ENCODE data around the gene KIF26B. TPM values are rescaled to one million over a fixed set of nuclear protein-coding genes. Genes with fewer than 3 reads are reported as not detected.

Gene KIF26B
- total RNA-seq, 1 donor from 2014 or later, result 0.32 TPM

DNA sequence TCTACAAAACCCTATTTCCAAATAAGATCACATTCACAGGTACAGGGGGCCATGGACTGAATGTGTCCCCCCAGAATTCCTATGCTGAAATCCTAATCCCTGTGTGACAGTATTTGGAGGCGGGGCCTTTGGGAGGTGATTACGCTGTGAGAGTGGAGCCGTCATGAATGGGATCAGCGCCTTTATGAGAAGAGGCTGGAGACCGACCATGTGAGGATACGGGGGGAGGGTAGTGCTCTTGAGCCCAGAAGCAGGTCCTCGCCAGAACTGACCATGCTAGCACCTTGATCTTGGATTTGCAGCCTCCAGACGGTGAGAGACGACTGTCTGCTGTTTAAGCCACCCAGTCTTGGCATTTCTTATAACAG, 23.8 kb upstream of the KIF26B start:
- peak; percentile 2 for DNase-seq (ENCODE audit: low spot score)

DNA sequence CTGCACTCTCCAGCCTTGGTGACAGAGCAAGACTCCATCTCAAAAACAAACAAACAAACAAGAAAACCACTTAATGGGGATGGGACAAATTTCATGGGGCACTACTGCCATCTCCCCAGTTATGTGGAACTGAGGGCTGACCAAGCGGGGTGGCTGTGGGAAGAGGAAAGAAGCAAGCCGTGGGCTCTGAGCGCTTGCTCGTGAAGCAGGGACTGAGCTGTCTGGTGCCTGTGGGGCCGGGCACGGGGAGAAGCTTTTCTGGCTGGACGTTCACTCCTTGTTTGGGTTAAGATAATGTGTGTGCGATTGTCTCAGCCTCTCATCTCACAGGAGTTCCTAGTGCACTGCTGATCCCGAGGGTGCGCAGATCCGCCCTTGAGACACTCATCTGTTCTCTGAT, 22.0 kb upstream of the KIF26B start:
- DNase-seq (ENCODE audit: low spot score), result peak; percentile 75

DNA sequence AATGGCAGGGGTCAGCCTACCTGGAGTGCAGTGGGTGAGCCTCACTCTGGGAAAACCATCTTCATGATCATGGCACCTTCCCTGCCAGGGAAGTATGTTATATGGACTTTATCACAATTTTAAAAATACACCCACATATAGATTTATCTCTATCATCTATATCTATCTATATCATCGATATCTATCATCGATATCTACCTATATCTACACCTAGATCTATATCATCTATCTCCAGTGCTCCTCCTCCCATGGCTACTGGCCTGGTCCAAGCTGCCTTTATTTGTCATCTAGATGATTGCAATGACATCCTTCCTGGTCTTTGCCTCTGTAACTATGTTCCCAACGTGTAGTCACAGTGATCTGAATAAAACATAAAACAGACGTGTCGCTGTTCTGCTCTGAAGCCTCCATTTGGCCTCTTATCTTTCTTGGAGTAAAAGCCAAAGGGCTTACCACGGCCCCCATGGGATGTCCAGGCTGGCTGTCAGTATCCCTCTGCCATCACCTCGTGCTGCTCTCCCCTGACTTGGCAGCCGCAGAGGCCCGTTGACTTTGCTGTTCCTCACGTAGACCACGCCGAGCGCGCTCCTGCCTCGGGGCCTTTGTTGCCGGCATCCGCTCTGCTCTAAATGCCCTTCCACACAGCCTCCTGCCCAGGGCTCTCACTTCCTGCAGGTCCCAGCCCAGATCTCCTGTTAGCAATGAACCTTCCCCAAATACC, 20.6 kb upstream of the KIF26B start:
- DNase-seq (ENCODE audit: low spot score), result no peak

DNA sequence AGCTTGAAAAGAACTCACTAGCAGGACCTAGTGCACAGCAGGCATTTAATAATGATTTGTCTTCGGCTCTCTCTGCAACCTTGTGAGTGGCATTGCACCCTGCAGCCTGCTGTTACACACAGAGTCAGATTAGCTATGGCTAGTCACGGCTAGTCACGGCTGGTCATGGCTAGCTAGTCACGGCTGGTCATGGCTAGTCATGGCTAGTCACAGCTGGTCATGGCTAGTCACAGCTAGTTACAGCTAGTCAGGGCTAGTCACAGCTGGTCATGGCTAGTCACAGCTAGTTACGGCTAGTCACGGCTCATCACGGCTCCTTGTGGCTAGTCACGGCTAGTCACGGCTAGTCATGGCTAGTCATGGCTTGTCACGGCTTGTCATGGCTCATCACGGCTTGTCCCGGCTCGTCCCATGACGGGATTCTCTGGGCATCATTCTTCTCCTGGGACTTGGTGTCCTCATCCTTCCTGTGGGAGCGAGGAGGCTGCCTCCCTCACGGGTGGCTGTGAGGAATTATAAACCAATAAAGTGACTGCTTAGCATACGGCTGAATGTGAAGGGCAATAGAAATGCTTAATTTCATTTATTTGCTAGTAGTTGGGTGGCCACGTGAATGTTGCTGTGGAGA, 12.5 kb upstream of the KIF26B start:
- no peak for DNase-seq (ENCODE audit: low spot score)

DNA sequence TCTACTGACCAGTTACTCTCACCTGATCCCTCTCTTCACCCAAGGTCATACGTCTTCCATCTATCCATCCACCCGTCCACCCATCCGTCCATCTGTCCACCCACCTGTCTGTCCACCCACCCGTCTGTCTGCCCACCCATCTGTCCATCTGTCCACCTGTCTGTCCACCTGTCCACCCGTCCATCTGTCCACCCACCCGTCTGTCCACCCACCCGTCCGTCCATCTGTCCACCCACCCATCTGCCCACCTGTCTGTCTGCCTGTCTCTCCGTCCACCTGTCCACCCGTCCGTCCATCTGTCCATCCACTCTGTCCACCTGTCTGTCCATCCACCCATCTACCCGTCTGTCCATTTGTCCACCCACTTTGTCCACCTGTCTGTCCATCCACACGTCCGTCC, 11.8 kb upstream of the KIF26B start:
- no peak for DNase-seq (ENCODE audit: low spot score)

DNA sequence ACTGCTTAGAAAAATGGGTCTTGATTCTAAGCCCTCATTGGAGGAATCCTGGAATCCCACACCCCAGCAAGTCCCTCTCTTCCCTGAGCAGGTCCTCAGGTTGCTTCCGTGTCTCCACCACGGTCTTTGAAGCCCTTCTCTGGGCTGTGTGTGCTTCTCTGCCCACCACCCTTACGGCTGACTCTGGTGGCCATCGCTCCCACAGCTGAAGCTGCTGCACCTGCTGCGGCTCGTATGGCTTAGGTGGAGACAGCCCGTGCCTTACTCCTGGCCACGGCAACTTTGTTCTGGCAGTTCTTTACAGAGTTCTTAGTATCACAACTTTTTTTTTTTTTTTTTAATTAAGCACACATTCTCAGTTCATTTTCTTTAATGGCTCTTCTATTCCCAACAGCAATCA, 10.9 kb upstream of the KIF26B start:
- no peak for DNase-seq (ENCODE audit: low spot score)

DNA sequence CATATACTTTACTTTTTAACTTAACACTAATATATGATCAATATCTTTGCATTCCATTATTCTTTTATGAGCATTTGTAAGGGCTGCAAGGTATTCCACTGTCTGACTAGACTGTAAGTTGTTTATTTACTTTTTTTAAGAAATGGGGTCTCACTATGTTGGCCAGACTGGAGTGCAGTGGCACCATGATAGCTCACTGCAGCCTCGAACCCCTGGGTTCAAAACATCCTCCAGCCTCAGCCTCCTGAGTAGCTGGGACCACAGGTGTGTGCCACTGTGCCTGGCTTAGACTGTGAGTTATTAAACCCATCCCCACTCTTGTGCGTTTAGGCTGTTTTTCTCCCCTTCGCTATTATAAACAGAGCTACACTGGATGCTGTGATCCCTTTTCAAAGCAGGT, 6.7 kb upstream of the KIF26B start:
- no peak for DNase-seq (ENCODE audit: low spot score)

DNA sequence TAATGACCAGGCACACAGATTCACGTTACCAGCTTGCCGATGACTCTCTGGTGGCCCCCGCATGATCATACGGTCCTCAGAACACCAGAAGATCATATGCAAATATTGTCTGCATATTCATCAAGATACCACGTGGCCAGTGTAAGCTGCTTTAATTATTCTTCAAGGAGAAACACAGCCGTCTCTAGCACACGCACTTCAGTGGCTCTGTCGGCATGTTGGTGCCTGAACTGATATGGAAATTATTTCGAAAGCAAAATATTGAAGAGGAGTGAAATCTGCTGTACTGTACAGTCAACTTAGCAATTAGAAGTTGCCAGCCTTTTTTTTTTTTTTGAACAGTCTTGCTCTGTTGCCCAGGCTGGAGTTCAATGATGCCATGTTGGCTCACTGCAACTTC, 5.9 kb upstream of the KIF26B start:
- no peak for DNase-seq (ENCODE audit: low spot score)

DNA sequence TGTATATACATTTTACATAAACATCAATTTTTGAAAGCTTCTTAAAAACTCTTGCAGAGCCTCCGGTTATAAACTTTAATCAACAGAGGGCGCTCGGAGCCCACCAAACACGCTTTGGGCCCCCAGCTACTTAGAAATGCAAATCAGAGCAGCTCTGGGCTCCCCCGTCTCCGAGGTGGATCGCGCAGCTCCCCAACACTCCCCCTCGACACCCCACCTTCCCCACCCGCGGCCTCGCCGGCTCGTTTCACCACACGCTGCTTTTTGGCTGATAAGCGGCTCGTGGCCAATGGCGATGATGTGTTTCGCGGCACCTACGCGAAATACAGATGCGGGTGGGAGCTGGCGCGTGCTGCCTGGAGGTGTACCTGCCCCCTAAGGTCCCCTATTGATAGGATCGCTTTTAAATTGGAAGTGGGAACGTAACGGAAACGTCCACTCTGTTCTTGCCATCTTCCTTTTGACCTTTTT, 1.7 kb upstream of the KIF26B start:
- no peak for DNase-seq (ENCODE audit: low spot score)

DNA sequence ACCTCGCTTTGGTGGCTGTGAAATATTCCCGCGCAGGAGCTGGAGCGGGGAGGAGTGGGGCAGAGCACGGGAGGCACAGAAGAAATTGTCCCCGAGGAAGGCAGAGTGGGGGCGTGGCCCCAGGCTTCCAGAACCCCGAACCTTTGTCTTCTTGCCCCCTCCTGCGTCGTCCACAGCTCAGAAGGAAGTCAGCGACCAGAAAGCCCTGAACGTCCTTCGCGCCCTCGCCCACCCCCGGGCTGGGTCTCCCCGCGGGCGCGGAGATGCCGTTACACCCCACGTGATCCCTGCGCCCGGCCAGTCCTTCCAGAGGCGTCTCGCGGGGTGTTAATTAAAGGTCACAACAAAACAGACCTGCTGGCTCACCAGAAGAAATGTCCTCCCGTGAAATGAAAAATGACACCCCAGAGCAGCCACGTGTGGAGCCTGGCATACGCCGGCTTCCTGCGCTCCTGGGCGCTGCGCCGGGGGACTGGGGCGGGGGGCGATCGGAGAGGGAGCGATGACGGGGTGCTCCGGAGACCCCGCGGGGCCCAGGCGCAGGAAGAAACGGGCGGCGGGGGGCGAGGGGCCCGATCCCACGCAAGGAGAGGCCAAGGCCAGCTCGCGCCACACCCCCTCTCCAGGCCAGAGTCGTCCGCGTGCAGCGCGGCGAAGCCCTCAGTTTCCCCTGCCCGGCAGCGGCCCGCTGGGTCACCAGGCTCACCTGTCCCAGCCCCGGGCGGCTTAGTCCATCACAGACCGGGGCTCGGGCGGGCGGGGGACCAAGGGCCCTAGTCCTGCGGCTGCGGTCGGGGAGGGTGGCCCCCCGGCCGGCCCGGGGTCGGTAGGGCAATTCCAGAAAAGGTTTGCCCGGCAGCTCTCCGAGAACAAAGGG, 995 bp upstream of the KIF26B start:
- DNase-seq (ENCODE audit: low spot score), result no peak

DNA sequence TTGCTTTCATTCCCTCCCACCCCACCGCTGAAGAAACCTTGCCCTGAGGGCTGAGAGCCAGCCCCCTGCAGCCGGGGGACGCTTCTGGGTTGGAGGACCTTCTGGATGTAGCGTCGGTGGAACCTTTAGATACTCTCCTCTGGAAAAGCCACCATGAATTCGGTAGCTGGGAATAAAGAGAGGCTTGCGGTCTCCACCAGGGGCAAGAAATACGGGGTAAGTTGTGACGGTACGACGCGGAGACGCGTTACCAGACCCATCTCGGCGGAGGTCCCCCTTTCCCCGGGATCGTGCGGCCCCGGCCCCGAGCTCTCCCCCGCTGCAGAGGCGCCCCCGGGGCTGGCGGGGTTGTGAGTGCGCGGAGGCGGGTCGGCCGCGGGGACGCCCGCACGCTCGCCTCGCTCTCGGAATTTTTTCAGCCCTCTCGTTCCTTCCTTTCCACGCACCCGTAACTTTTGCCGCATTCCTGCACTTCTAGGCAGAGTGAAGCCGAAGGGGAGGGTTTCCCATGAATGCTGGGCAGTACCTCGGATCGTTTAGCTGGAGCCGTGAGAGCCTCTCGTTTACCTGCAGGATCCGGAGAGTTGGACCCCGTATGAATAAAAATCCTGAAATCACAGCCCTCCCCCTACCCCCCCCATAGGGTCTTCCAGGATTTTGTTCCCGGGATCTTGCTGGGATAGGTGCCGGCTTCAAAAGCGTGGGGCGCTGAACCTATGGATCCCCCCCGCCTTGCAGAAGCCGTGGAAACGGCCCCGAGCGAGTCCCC, 671 bp downstream of the KIF26B start:
- no peak for DNase-seq (ENCODE audit: low spot score)

DNA sequence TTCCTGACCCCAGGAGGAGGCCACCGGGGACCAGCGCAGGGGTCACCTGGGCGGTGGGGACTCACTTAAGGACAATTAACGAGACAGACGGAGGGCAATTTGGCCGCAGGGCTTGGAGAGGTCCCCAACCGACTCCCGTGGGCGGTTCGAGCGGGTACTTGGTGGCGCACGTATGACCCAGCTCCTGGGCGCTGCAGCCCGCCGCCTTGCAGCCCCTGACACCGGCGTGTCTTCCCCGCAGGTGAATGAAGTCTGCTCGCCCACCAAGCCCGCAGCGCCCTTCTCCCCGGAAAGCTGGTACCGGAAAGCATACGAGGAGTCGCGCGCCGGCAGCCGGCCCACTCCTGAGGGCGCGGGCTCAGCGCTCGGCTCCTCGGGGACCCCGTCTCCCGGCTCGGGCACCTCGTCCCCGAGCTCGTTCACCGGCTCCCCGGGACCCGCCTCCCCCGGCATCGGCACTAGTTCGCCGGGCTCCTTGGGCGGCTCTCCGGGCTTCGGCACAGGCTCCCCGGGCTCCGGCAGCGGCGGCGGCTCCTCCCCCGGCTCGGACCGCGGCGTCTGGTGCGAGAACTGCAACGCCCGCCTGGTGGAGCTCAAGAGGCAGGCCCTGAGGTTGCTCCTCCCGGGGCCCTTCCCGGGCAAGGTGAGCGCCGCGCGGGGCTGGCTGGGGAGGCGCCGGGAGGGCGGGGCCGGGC, 1.4 kb downstream of the KIF26B start:
- peak; percentile 94 for DNase-seq (ENCODE audit: low spot score)

DNA sequence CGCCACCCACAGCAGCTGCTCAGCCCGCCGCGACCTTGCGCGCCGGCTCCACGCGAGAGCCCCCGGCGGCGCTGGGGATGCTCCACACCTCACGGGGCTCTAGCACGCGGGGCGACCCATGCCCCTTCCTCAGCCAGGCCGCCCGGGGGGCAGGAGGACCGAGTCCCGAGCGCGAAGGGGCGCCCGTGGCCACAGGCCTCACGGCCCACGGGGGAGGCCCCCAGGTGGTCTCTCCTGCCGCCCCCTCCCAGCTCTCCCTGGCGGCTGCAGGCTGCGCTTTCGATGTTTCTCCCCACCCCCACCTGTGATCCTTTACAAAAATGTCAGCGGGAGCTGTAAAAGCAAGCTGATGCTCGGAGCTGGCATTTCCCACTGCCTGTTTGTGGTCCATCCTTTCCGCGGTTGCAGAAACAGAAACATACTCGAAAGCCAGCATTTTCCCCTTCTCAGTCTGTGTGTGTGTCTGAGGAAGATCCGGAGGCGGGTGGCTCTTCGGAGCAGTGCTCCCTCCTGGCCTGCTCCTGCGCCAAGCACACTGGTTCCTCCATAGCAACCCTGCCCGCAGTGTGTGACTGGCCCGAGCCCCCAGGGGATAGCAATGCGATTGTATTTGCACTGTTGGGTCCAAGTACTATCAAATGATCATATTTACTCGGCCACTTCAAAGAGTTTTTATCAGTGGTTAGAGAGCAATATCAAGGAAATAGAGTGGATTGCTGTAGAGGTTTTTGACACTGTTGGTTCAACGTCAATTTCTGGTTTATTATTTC, 2.1 kb downstream of the KIF26B start:
- no peak for DNase-seq (ENCODE audit: low spot score)

DNA sequence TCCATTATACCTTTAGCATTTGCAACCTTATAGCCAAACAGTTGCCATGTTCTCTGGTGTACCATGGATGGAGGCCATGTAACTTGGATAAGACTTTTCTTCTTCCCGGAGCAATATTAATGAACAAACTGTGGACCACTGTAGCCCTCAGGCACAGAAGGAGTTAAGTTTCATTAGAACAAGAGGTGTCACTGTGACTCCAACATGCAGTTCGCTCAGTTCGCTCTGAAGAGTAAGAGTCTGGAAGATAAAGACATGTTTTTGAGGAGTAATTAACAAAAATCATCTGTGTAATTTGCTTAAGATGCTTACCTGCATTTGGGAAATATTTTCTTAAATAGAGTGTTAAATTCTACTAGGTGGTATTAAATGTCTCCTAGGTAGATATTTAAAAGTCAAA, 4.1 kb downstream of the KIF26B start:
- no peak for DNase-seq (ENCODE audit: low spot score)

DNA sequence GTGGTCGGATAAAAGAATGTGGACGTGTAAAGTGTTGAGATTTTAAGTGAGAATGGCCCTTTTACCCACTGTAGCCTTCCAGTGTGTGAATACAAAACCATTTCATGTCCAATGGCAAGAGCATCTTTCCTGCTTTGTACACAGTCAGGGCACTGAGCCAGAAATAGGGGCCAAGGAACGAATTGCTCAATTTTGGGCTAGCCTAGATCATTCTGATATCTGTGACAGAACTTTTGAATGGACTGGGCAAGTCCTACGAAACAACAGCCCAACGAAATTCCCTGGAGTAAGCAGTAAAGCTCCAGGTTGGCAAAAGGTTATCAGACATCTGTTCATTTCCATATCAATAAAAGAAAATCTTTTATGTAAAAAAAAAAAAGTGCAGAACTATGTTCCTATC, 5.5 kb downstream of the KIF26B start:
- DNase-seq (ENCODE audit: low spot score), result no peak

DNA sequence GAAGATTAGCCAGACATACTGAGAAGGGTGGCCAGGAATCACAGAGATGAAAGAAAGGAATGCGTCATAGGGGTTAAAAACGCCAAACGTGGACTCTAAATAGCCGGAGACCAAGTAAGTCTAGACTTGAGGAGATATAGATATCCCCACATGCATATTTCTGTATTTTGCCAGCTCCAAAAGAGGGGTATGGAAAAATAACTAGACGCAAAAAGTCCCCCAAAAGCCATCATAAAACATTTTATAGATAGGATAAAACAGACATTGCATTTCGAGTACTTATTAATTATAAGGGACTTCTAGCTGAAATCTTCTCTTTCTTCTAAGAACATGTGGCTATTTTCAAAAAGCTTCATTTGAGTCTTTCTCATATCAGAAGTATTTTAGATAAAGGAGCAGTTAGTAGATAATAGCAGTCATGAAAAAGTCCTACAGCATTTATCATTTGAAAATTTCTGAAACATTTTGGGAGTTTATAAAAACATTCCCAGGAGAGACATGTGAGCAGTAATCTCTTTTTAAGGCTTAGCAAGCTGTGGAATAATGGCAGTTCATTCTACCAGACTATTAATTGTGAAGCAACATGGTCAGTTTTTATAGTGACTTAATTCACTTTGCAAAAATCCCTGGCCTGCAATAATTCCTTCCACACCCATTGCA, 6.1 kb downstream of the KIF26B start:
- DNase-seq (ENCODE audit: low spot score), result no peak

DNA sequence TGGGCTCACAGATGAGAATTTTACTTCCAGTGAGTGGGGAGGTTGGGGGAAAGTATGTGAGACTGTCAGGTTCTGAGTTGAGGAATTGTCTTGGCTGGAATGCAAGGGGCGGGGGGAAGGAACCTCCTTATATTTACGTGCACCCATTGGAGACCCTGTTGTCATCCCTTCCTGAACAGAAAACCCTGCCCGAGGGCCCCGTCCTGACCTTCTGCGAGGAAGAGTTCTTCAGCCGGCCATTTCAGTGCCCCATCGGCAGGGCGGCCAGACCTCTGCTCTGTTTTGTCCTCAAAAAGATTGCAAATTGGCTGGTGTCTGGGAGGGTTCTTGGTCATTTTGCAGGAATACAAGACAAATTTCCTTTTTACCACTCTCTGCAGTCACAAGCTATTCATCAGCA, 7.1 kb downstream of the KIF26B start:
- DNase-seq (ENCODE audit: low spot score), result no peak

DNA sequence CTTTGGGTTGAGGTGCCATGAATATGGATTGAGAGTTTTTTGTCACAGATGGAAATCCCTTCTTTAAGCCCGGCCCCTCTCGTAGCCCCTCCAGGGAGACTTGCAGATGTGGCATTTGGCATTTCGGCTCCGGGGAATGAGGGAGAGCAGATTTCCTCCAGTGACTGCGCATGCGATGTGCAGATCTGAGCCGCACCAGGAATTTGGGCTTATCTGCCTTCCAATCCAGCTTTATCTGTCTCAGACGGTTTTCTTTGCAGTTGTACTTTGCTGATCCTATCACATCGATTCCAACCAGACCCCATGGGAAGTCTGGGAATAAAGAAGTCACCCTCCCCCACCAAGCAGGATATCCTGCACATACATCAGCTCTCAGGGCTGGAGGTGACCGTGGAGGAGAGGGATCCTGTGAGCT, 11.7 kb downstream of the KIF26B start:
- no peak for DNase-seq (ENCODE audit: low spot score)

DNA sequence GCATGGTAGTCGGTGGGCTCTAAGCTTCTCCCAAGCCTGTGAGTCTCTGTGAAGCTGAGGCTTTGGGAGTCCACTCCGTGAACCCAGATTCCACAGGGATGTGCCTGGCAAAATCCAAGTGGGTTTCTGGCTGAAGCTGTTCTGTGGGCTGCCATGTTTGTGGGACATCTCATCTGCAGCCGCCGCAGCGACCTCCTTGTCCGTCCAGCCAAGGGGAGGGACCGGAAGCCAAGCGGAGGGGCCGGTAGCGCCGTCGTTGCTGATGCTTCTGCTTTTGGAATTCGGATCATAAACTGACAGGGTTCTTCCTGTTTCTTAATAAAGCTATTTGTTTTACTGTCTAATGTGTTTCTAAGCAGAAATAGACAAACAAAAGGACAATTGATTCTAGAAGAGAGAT, 13.3 kb downstream of the KIF26B start:
- no peak for DNase-seq (ENCODE audit: low spot score)

DNA sequence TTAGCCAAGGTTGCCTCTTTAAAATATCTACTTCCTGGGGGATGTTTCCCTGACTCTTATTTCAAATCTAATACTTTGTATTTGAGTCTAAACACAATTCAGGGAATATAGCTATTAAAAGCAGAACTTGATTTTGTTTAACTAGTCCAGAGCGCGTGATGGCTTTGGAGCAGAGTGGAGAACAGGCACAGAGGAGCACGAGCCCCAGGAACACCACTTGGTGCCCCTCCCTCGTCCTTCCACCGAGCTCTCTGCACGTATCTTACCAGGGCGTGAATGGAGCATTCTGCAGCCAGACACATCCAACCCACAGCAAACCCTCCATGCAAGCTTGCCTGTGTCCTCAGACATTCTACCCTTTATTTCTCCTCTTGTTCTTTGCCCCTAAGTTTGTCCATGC, 14.1 kb downstream of the KIF26B start:
- no peak for DNase-seq (ENCODE audit: low spot score)
